GM19239 (cell line): Measurements from ENCODE around the gene CKS1B.
"Not testable (repeated sequence)": the region's sequence is repeated elsewhere in the genome, so short reads cannot be mapped to it uniquely, and the experiment has no call there.

Experiments
- DNase-seq: peaks from one replicate; pipeline ENCODE4 v3.0.0; 2011; ENCODE audit warnings: low spot score; ENCODE audit not compliant: insufficient read length
- FAIRE-seq: peaks from 2 replicates; lab custom pipeline; 2011; peaks lifted over from hg19 to GRCh38; lab: Jason Lieb, UNC

The CKS1B gene

GRCh38 chr1:154982341-154982740 lies 7.9 kb downstream of the CKS1B start:
- DNase-seq (no peak), FAIRE-seq (no peak)

- peak; percentile 98 for FAIRE-seq
- DNase-seq, result peak; percentile 96
Observed at GRCh38 chr1:154982897-154983648, 8.6 kb downstream of the CKS1B start, which contains the start of gene FLAD1. TSS of gene FLAD1 (plus strand) at chr1:154983344. CDS start at chr1:154983695, 351 bp downstream.

GRCh38 chr1:154983776-154984466 lies 9.4 kb downstream of the CKS1B start:
- DNase-seq (no peak), FAIRE-seq (no peak)

- DNase-seq, FAIRE-seq: not testable (repeated sequence)
Observed at GRCh38 chr1:154986736-154987135, 12.3 kb downstream of the CKS1B start.

- no peak for DNase-seq
- FAIRE-seq, result no peak
Observed at GRCh38 chr1:154987326-154987725, 12.8 kb downstream of the CKS1B start.

GRCh38 chr1:154988058-154988954 lies 13.8 kb downstream of the CKS1B start:
- DNase-seq (no peak), FAIRE-seq (no peak)

- FAIRE-seq, result no peak
- no peak for DNase-seq
Observed at GRCh38 chr1:154989195-154989860, 14.8 kb downstream of the CKS1B start.

GRCh38 chr1:154990276-154990675 lies 15.8 kb downstream of the CKS1B start:
- FAIRE-seq (no peak), DNase-seq (no peak)

- DNase-seq, result no peak
- FAIRE-seq, result no peak
Observed at GRCh38 chr1:154992721-154993571, 18.5 kb downstream of the CKS1B start.

GRCh38 chr1:154993572-154994268 lies 19.2 kb downstream of the CKS1B start, which contains the start of gene LENEP:
TSS of gene LENEP (plus strand) at chr1:154993586. CDS start at chr1:154993608, 22 bp downstream.
- DNase-seq (no peak), FAIRE-seq (no peak)

GRCh38 chr1:154994269-154994587 lies 19.7 kb downstream of the CKS1B start:
- DNase-seq (no peak), FAIRE-seq (no peak)

GRCh38 chr1:154994591-154994990 lies 20.1 kb downstream of the CKS1B start:
- FAIRE-seq (no peak), DNase-seq (no peak)

- FAIRE-seq, DNase-seq: not testable (repeated sequence)
Observed at GRCh38 chr1:154995301-154995983, 21.0 kb downstream of the CKS1B start.

GRCh38 chr1:154996966-154997701 lies 22.7 kb downstream of the CKS1B start:
- FAIRE-seq, result no peak
- DNase-seq, result no peak

GRCh38 chr1:154998201-154998780 lies 23.8 kb downstream of the CKS1B start:
- no peak for DNase-seq
- FAIRE-seq, result no peak

- peak; percentile 92 for FAIRE-seq
- peak; percentile 80 for DNase-seq
Observed at GRCh38 chr1:154998818-154999570, 24.5 kb downstream of the CKS1B start.
